H9 (cell line): ENCODE measurements around the gene CGB8. TPM values are rescaled to one million over a fixed set of nuclear protein-coding genes. Genes with fewer than 3 reads are reported as not detected.
"Not testable (repeated sequence)": the region's sequence is repeated elsewhere in the genome, so short reads cannot be mapped to it uniquely, and the experiment has no call there.

ENCODE experiments used
- DNase-seq: peaks from one replicate; pipeline ENCODE4 v3.0.0-alpha.2; 2017
- H2AFZ ChIP-seq: one replicate; pipeline ENCODE4 v1.6.1; 2013; ENCODE audit warnings: mild to moderate bottlenecking, low read length, control low read depth, moderate library complexity
- H2AK5ac ChIP-seq: 2 replicates; pipeline ENCODE4 v1.6.1; 2013; ENCODE audit warnings: low read length, control low read depth, mixed read lengths; ENCODE audit not compliant: insufficient read length
- H2BK120ac ChIP-seq: one replicate; pipeline ENCODE4 v1.6.1; 2013; ENCODE audit warnings: low read depth, mild to moderate bottlenecking, low read length, control low read depth, inconsistent platforms; ENCODE audit not compliant: poor library complexity, severe bottlenecking
- H2BK12ac ChIP-seq: 2 replicates; pipeline ENCODE4 v1.6.1; 2013; ENCODE audit warnings: low read length, control low read depth, mixed read lengths, low read depth; ENCODE audit not compliant: insufficient read length
- H2BK15ac ChIP-seq: 2 replicates; pipeline ENCODE4 v1.6.1; 2013; ENCODE audit warnings: low read depth, low read length, control low read depth
- H2BK20ac ChIP-seq: one replicate; pipeline ENCODE4 v1.6.1; 2013; ENCODE audit warnings: low read depth, mild to moderate bottlenecking, low read length, control low read depth, inconsistent platforms; ENCODE audit not compliant: poor library complexity, severe bottlenecking
- H2BK5ac ChIP-seq: 2 replicates; pipeline ENCODE4 v1.6.1; 2013; ENCODE audit warnings: low read length, control low read depth, mixed read lengths; ENCODE audit not compliant: insufficient read length
- H3K14ac ChIP-seq: 2 replicates; pipeline ENCODE4 v1.6.1; 2013; ENCODE audit warnings: low read length, control low read depth; ENCODE audit not compliant: insufficient read depth
- H3K18ac ChIP-seq: 2 replicates; pipeline ENCODE4 v1.6.1; 2013; ENCODE audit warnings: low read depth, mild to moderate bottlenecking, mixed read lengths, low read length, control low read depth; ENCODE audit not compliant: insufficient read length
- H3K23ac ChIP-seq: 2 replicates; pipeline ENCODE4 v1.6.1; 2013; ENCODE audit warnings: low read length, control low read depth, mixed read lengths, low read depth; ENCODE audit not compliant: insufficient read length
- H3K23me2 ChIP-seq: 2 replicates; pipeline ENCODE4 v1.6.1; 2013; ENCODE audit warnings: low read depth, mild to moderate bottlenecking, mixed read lengths, low read length, control low read depth; ENCODE audit not compliant: insufficient read length, poor library complexity, severe bottlenecking
- H3K27ac ChIP-seq: 2 replicates; pipeline ENCODE4 v1.5.1; 2013; ENCODE audit warnings: low read length, control low read depth, mixed read lengths, low read depth; ENCODE audit not compliant: insufficient read length
- H3K27me3 ChIP-seq: 2 replicates; pipeline ENCODE4 v1.6.1; 2013; ENCODE audit warnings: low read length, control low read depth, inconsistent platforms; ENCODE audit not compliant: insufficient read depth
- H3K4ac ChIP-seq: 2 replicates; pipeline ENCODE4 v1.6.1; 2013; ENCODE audit warnings: low read depth, mild to moderate bottlenecking, control low read depth, inconsistent platforms, low read length, moderate library complexity
- H3K4me1 ChIP-seq: 2 replicates; pipeline ENCODE4 v1.6.1; 2013; ENCODE audit warnings: low read length, control low read depth, inconsistent platforms; ENCODE audit not compliant: insufficient read depth
- H3K4me2 ChIP-seq: 2 replicates; pipeline ENCODE4 v1.6.1; 2013; ENCODE audit warnings: low read length, control low read depth, mixed read lengths; ENCODE audit not compliant: insufficient read length, insufficient read depth
- H3K56ac ChIP-seq: 2 replicates; pipeline ENCODE4 v1.6.1; 2013; ENCODE audit warnings: low read depth, mild to moderate bottlenecking, mixed read lengths, low read length, control low read depth; ENCODE audit not compliant: insufficient read length
- H3K79me1 ChIP-seq: 2 replicates; pipeline ENCODE4 v1.6.1; 2013; ENCODE audit warnings: low read depth, mild to moderate bottlenecking, moderate library complexity, low read length, control low read depth, inconsistent platforms; ENCODE audit not compliant: insufficient read depth, poor library complexity, severe bottlenecking
- H3K79me2 ChIP-seq: 2 replicates; pipeline ENCODE4 v1.6.1; 2013; ENCODE audit warnings: low read length, control low read depth, inconsistent platforms; ENCODE audit not compliant: insufficient read depth
- H3K9ac ChIP-seq: 2 replicates; pipeline ENCODE4 v1.6.1; 2013; ENCODE audit warnings: low read length, control low read depth, mixed read lengths; ENCODE audit not compliant: insufficient read length; ENCODE audit errors: extremely low read depth
- H3K9me3 ChIP-seq: one replicate; pipeline ENCODE4 v1.6.1; 2013; ENCODE audit warnings: low read depth, low read length, inconsistent platforms; ENCODE audit not compliant: control insufficient read depth
- H3T11ph ChIP-seq: one replicate; pipeline ENCODE4 v1.6.1; 2013; ENCODE audit warnings: mild to moderate bottlenecking, low read length, control low read depth, inconsistent platforms
- H4K20me1 ChIP-seq: one replicate; pipeline ENCODE4 v1.6.1; 2013; ENCODE audit not compliant: control insufficient read depth, insufficient read length, insufficient read depth
- H4K5ac ChIP-seq: 2 replicates; pipeline ENCODE4 v1.6.1; 2013; ENCODE audit warnings: low read depth, mild to moderate bottlenecking, mixed read lengths, low read length, control low read depth; ENCODE audit not compliant: insufficient read length
- H4K8ac ChIP-seq: replicated peaks from 2 replicates; pipeline ENCODE4 v1.6.1; 2013; ENCODE audit warnings: low read length, control low read depth, mixed read lengths, low read depth; ENCODE audit not compliant: insufficient read length
- H4K91ac ChIP-seq: 2 replicates; pipeline ENCODE4 v1.6.1; 2013; ENCODE audit warnings: low read depth, mild to moderate bottlenecking, moderate library complexity, mixed read lengths, low read length, control low read depth; ENCODE audit not compliant: insufficient read length
- H3K27ac Mint-ChIP-seq, 3 experiments: 2 replicates in 2 of 3; 3 replicates in 1 of 3; pipeline ENCODE4 v1.8.0; 2020 to 2021; ENCODE audit warnings: mixed read lengths in 3 of 3, mild to moderate bottlenecking in 1 of 3, moderate library complexity in 1 of 3
- H3K27me3 Mint-ChIP-seq: 2 replicates; pipeline ENCODE4 v1.8.0; 2021; ENCODE audit warnings: low read depth, mild to moderate bottlenecking, moderate library complexity, mixed read lengths
- H3K36me3 Mint-ChIP-seq, 3 experiments: 2 replicates in 2 of 3; 3 replicates in 1 of 3; pipeline ENCODE4 v1.8.0; 2020 to 2021; ENCODE audit warnings: low read depth in 3 of 3, mixed read lengths in 3 of 3; ENCODE audit not compliant: insufficient read depth in 1 of 3
- H3K4me1 Mint-ChIP-seq, 2 experiments: 2 replicates each; pipeline ENCODE4 v1.8.0; 2020; ENCODE audit warnings: mixed read lengths in 2 of 2
- H3K4me3 Mint-ChIP-seq, 2 experiments: 2 replicates in 1 of 2; 3 replicates in 1 of 2; pipeline ENCODE4 v1.8.0; 2020 to 2021; ENCODE audit warnings: mild to moderate bottlenecking in 2 of 2, mixed read lengths in 2 of 2, moderate library complexity in 1 of 2
- H3K9me3 Mint-ChIP-seq, 2 experiments: 2 replicates in 1 of 2; 3 replicates in 1 of 2; pipeline ENCODE4 v1.8.0; 2020; ENCODE audit warnings: mild to moderate bottlenecking in 2 of 2, mixed read lengths in 2 of 2, moderate library complexity in 1 of 2
- CTCF ChIP-seq: fragments of 200-600 bp; sonication (generic); conservative IDR thresholded peaks from 3 replicates; pipeline ENCODE4 v1.8.0; 2021; ENCODE audit warnings: antibody characterized with exemption, mild to moderate bottlenecking
- WGBS: extraction: QIAGEN DNeasy Blood & Tissue Kit; methylation state at CpG from one replicate; pipeline ENCODE4 v1.1.7; 2013; ENCODE audit warnings: missing lambda C conversion rate, low lambda C conversion rate, mixed read lengths; ENCODE audit not compliant: insufficient read length; ENCODE audit errors: extremely low coverage; 5-methylcytosine and 5-hydroxymethylcytosine counted together
- total RNA-seq: library from RNA; stranded (reverse); gene quantifications from 2 replicates; pipeline ENCODE4 v1.2.1, GENCODE V29; 2021

CGB8 gene
- total RNA-seq, 1 experiment from 2014 or later: not detected

GRCh38 chr19:49042177-49042576 is 6.7 kb downstream of the CGB8 start:
- H3K4ac ChIP-seq: no peak overlapping the region
- Mint-ChIP-seq H3K27me3 (peaks cover 25% of the 10 kb centered on the region), H3K27ac (no peak overlapping the region; a peak in 1 of 7 replicates), H3K9me3 (no peaks in the 10 kb centered on the region), H3K4me3 (no peak overlapping the region), H3K4me1 (peaks cover 6 to 9% of the 10 kb centered on the region in 2 experiments), H3K36me3 (no peaks in the 10 kb centered on the region)
- no peak overlapping the region for H4K5ac ChIP-seq
- H3K27me3 ChIP-seq: no peaks in the 10 kb centered on the region
- H3K56ac ChIP-seq: no peak overlapping the region
- H3K4me1 ChIP-seq: no peaks in the 10 kb centered on the region
- H3K4me2 ChIP-seq: no peak overlapping the region
- no peak overlapping the region for H2AFZ ChIP-seq
- no peak overlapping the region for H2BK12ac ChIP-seq
- no peak overlapping the region for H3K23ac ChIP-seq
- TF ChIP-seq CTCF: no peak
- H4K8ac ChIP-seq: no peak overlapping the region
- no peak overlapping the region for H2BK120ac ChIP-seq
- no peaks in the 10 kb centered on the region for H3K79me1 ChIP-seq
- H2AK5ac ChIP-seq: no peak overlapping the region
- H4K91ac ChIP-seq: no peak overlapping the region
- H2BK5ac ChIP-seq: no peak overlapping the region
- H3K27ac ChIP-seq: no peak overlapping the region
- no peak overlapping the region for H3K9ac ChIP-seq
- H3K14ac ChIP-seq: no peak overlapping the region
- no peaks in the 10 kb centered on the region for H3K23me2 ChIP-seq
- no peak overlapping the region for H3K18ac ChIP-seq
- no peaks in the 10 kb centered on the region for H3K79me2 ChIP-seq
- no peaks in the 10 kb centered on the region for H3K9me3 ChIP-seq
- H3T11ph ChIP-seq: no peak overlapping the region
- DNase-seq: no peak
- no peak overlapping the region for H2BK15ac ChIP-seq
- H2BK20ac ChIP-seq: no peak overlapping the region
- no CpG with 5 or more reads among the region's 17 CpGs for WGBS
- no peaks in the 10 kb centered on the region for H4K20me1 ChIP-seq

DNA sequence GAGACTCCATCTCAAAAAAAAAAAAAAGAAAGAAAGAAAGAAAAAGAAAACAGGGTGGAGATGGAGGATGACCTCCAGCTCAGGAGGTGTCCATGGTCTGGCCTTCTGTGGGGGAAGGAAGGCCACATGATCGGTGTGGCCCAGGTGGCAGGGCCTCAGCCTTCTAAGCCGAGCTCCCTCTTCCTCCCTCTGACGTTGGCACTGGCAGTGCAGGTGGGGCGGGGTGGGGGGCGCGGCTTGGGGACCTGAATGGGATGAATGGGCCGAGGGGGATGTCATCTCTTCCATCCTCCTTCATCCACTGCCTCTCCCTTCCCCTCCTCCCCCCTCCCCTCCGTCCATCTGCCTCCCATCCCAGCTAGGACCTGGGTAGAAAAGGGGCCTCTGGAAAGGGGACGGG is 9.2 kb downstream of the CGB8 start:
- H2BK5ac ChIP-seq, H3K9ac ChIP-seq, H3K79me1 ChIP-seq, H3K9me3 ChIP-seq, H2BK20ac ChIP-seq, H4K5ac ChIP-seq, H3K23ac ChIP-seq, H3K27ac Mint-ChIP-seq, H3K4ac ChIP-seq, H3K14ac ChIP-seq, H3K27me3 ChIP-seq, H4K8ac ChIP-seq, H3T11ph ChIP-seq, H2AFZ ChIP-seq, H3K4me1 ChIP-seq, H2BK15ac ChIP-seq, H3K4me2 ChIP-seq, H3K4me3 Mint-ChIP-seq, DNase-seq, H2AK5ac ChIP-seq, H3K9me3 Mint-ChIP-seq, H4K20me1 ChIP-seq, H3K18ac ChIP-seq, H2BK120ac ChIP-seq, H3K79me2 ChIP-seq, H2BK12ac ChIP-seq, H3K4me1 Mint-ChIP-seq, H3K56ac ChIP-seq, H4K91ac ChIP-seq, H3K27ac ChIP-seq, H3K36me3 Mint-ChIP-seq, H3K23me2 ChIP-seq: not testable (repeated sequence)
- no CpG with 5 or more reads among the region's 9 CpGs for WGBS
- H3K27me3 Mint-ChIP-seq: peaks cover 24% of the 10 kb centered on the region
